DOHH2 (cell line): Measurements from ENCODE around the gene GHR.

ENCODE experiments used
- CTCF ChIP-seq: fragments of 200-600 bp; sonication (generic); IDR thresholded peaks from one replicate; pipeline ENCODE4 v1.5.1; 2014; ENCODE audit warnings: antibody characterized with exemption, mild to moderate bottlenecking, low read depth, low read length; ENCODE audit not compliant: poor library complexity, severe bottlenecking
- EZH2phosphoT487 ChIP-seq: fragments of 200-600 bp; sonication (generic); IDR thresholded peaks from 2 replicates; pipeline ENCODE4 v1.6.1; 2017; ENCODE audit warnings: borderline replicate concordance, mild to moderate bottlenecking, antibody characterized with exemption, low read length, moderate library complexity, mixed read lengths

GRCh38 chr5:42517164-42517563 is 93.9 kb downstream of the GHR start:
- no peak for TF ChIP-seq CTCF
- TF ChIP-seq EZH2phosphoT487 = no peak
